Tibial nerve (tissue), 4 donors: Measurements from ENCODE around the gene JCHAIN.
"Not testable (repeated sequence)": the region's sequence is repeated elsewhere in the genome, so short reads cannot be mapped to it uniquely, and the experiment has no call there.

Experiments
- CTCF ChIP-seq, 5 experiments: fragments of 200-600 bp in 3 of 5; fragments of 450-650 bp in 2 of 5; sonication (generic) in 3 of 5; IDR thresholded peaks; one replicate each; pipeline ENCODE4 v1.5.1; 2016 to 2019; ENCODE audit warnings: antibody characterized with exemption in 5 of 5, mild to moderate bottlenecking in 3 of 5, moderate library complexity in 2 of 5
- EP300 ChIP-seq, 2 donors: sonication (generic); formaldehyde crosslinking; IDR thresholded peaks; one replicate each; pipeline ENCODE4 v1.6.1; 2017; ENCODE audit warnings: antibody characterized with exemption in 2 of 2, mild to moderate bottlenecking in 1 of 2

GRCh38 chr4:70650741-70651140 is 15.6 kb downstream of the JCHAIN start:
- TF ChIP-seq CTCF, EP300 (IDR thresholded peaks at IDR 0.05): not testable (repeated sequence)
